Measurements from ENCODE around the gene MED16.
"Not testable (repeated sequence)": the region's sequence is repeated elsewhere in the genome, so short reads cannot be mapped to it uniquely, and the experiment has no call there.

Gene MED16

GRCh38 chr19:911197-912033 is 18.4 kb upstream of the MED16 start:
- no peak for DNase-seq (ENCODE audit: low spot score)

GRCh38 chr19:907183-907853 is 14.3 kb upstream of the MED16 start:
- DNase-seq (ENCODE audit: low spot score), result peak; percentile 99

GRCh38 chr19:906480-906879 is 13.5 kb upstream of the MED16 start:
- no peak for DNase-seq (ENCODE audit: low spot score)

GRCh38 chr19:904545-904944 is 11.6 kb upstream of the MED16 start:
- DNase-seq (ENCODE audit: low spot score), result no peak

GRCh38 chr19:903266-903797 is 10.3 kb upstream of the MED16 start:
- no peak for DNase-seq (ENCODE audit: low spot score)

GRCh38 chr19:902446-903226 is 9.6 kb upstream of the MED16 start:
- DNase-seq (ENCODE audit: low spot score), result no peak

- DNase-seq (ENCODE audit: low spot score), result no peak
Observed at GRCh38 chr19:902093-902370, 9.0 kb upstream of the MED16 start.

GRCh38 chr19:901216-902092 is 8.5 kb upstream of the MED16 start:
- DNase-seq (ENCODE audit: low spot score), result no peak

GRCh38 chr19:900302-901111 is 7.5 kb upstream of the MED16 start:
- DNase-seq (ENCODE audit: low spot score), result peak; percentile 59

GRCh38 chr19:900043-900301 is 7.0 kb upstream of the MED16 start:
- DNase-seq (ENCODE audit: low spot score), result peak; percentile 35

- DNase-seq (ENCODE audit: low spot score), result no peak
Observed at GRCh38 chr19:899336-900042, 6.5 kb upstream of the MED16 start.

- no peak for DNase-seq (ENCODE audit: low spot score)
Observed at GRCh38 chr19:898663-899062, 5.7 kb upstream of the MED16 start.

GRCh38 chr19:897442-898039 is 4.6 kb upstream of the MED16 start:
- DNase-seq (ENCODE audit: low spot score), result no peak

GRCh38 chr19:896999-897398 is 4.0 kb upstream of the MED16 start:
- DNase-seq (ENCODE audit: low spot score), result no peak

GRCh38 chr19:896434-896833 is 3.4 kb upstream of the MED16 start:
- no peak for DNase-seq (ENCODE audit: low spot score)

GRCh38 chr19:892243-892893 is 619 bp downstream of the MED16 start:
- DNase-seq (ENCODE audit: low spot score), result no peak

GRCh38 chr19:891421-892200 is 1.4 kb downstream of the MED16 start:
- not testable (repeated sequence) for DNase-seq (ENCODE audit: low spot score)

- DNase-seq (ENCODE audit: low spot score), result no peak
Observed at GRCh38 chr19:890831-891230, 2.2 kb downstream of the MED16 start.
